Stimulated activated CD8-positive, alpha-beta memory T cell treated with anti-CD3 and anti-CD28 coated beads, Interleukin-12 subunit alpha, Interleukin-12 subunit beta, amount 100 ng/mL, for 24 hours (primary cell): ENCODE measurements around the gene SFXN2.
"Not testable (repeated sequence)": the region's sequence is repeated elsewhere in the genome, so short reads cannot be mapped to it uniquely, and the experiment has no call there.

Experiments
- DNase-seq: peaks from one replicate; pipeline ENCODE4 v3.0.0-alpha.2; 2020; ENCODE audit errors: extremely low read depth

The SFXN2 gene

GRCh38 chr10:102720775-102721301 lies 6.4 kb downstream of the SFXN2 start:
- DNase-seq = no peak

- DNase-seq = no peak
Observed at GRCh38 chr10:102721954-102722353, 7.5 kb downstream of the SFXN2 start.

- no peak for DNase-seq
Observed at GRCh38 chr10:102723989-102724388, 9.6 kb downstream of the SFXN2 start.

DNA sequence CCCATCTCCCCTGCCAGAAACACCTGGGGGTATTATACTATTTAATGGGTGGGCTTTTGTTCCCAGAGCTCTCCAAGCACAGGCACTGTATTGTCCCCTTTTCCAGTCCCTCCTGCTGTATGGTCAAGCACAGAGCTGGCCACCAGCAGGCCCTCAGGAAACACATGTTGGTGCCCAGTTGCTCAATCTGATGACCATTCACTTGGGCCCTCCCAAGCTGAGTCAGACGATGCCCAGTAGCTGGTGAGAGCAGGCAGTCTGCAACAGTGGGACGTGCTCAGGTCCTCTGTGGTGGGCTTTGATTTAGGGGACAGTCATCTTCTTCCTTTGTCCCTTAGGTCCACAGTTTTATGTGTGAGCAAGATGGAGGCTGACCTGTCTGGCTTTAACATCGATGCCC lies 11.8 kb downstream of the SFXN2 start:
- DNase-seq = no peak

- no peak for DNase-seq
Observed at GRCh38 chr10:102727037-102727818, 12.8 kb downstream of the SFXN2 start.

DNA sequence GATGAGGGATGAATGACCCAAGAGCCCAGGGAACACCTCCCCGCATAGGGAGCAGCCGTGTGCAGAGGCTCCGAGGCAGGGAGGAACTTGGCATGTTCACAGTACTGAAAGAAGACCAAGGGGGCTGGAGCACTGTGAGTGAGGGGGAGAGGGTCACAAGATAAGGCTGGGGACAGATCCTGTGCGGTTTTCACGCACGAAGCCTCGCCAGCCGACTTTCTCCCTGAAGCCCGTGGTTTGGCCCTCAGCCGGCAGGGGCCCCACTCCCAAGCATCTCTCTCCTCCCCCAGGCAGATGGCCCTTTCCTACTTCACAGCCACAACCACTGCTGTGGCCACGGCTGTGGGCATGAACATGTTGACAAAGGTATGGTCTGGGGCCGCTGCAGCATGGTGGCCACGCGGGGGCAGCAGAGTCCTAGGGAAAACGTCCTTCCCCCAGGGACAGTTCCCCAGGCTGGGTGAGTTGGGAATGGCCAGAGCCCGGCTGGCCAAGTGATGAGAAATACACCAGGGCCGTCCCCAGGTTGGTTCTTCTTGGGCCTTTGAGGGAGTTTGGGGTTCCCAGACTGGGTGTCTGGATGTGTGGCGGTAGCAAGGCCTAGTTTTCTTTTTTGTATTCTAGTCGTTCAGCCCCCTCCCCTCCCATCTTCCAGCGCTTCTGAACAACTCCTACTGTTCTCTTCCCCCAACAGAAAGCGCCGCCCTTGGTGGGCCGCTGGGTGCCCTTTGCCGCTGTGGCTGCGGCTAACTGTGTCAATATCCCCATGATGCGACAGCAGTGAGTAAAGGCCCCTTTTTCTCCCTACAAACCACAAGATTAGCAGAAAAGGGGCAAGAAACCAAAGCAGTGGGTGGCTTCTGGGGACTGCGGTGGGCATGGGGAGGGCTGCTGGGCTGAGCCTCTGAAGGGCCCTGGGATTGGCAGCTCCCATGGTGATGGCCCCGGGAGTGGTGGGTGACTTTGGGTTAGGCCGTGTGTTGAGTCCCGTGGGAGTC lies 14.9 kb downstream of the SFXN2 start:
- peak; percentile 11 for DNase-seq

GRCh38 chr10:102731222-102731800 lies 16.9 kb downstream of the SFXN2 start:
- DNase-seq = no peak

- DNase-seq = no peak
Observed at GRCh38 chr10:102732661-102733060, 18.2 kb downstream of the SFXN2 start.

GRCh38 chr10:102735065-102735562 lies 20.7 kb downstream of the SFXN2 start:
- DNase-seq = no peak

- no peak for DNase-seq
Observed at GRCh38 chr10:102738692-102739121, 24.3 kb downstream of the SFXN2 start.

- no peak for DNase-seq
Observed at GRCh38 chr10:102740229-102740628, 25.8 kb downstream of the SFXN2 start.

GRCh38 chr10:102741726-102742237 lies 27.3 kb downstream of the SFXN2 start:
- no peak for DNase-seq

- DNase-seq = not testable (repeated sequence)
Observed at GRCh38 chr10:102742313-102742712, 27.9 kb downstream of the SFXN2 start.

DNA sequence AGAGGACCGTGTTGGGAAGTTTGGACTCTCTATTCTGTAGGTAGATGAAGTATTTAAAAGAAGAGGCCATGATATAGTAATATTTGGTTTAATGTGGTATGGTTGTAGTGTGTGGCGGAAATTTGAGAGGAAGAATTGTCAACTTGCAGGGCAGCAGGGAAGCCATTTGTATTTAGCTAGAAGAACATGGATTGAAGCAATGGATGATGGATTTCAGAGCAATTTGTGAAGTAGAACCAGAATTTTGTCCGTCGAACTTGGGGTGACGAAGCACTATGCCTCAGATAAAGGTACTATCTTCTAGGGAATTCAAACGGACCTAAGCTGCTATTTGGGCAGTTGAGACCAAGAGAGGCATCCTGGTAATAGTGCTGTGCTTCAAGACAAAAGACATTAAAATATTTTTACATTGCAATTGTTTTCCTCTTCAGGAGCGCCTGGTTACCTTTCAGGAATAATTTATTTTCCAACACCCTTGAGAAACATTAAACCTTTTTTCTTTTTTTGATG lies 28.7 kb downstream of the SFXN2 start:
- DNase-seq = no peak

- DNase-seq = peak; percentile 81
Observed at GRCh38 chr10:102743588-102744373, 29.3 kb downstream of the SFXN2 start, which contains the start of gene WBP1L. TSS of gene WBP1L (plus strand) at chr10:102743948. CDS start at chr10:102744054, 106 bp downstream.

- peak; percentile 3 for DNase-seq
Observed at GRCh38 chr10:102744374-102745051, 30.1 kb downstream of the SFXN2 start.

DNA sequence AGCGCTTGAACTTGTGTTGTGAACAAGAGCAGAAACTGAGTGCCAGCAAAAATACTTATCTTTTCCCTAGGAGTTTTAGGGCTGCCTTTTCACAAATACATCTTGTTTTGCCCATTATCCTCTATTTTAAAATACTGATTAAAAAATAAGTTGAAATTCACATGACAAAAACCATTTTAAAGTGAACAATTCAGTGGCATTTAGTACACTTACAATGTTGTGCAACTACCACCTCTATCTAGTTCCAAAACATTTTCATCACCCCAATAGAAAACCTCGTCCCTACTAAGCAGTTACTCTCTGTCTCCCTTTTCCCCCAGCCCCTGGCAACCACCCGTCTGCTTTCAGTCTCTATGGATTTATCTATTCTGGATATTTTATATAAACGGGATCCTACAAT lies 30.7 kb downstream of the SFXN2 start:
- no peak for DNase-seq

DNA sequence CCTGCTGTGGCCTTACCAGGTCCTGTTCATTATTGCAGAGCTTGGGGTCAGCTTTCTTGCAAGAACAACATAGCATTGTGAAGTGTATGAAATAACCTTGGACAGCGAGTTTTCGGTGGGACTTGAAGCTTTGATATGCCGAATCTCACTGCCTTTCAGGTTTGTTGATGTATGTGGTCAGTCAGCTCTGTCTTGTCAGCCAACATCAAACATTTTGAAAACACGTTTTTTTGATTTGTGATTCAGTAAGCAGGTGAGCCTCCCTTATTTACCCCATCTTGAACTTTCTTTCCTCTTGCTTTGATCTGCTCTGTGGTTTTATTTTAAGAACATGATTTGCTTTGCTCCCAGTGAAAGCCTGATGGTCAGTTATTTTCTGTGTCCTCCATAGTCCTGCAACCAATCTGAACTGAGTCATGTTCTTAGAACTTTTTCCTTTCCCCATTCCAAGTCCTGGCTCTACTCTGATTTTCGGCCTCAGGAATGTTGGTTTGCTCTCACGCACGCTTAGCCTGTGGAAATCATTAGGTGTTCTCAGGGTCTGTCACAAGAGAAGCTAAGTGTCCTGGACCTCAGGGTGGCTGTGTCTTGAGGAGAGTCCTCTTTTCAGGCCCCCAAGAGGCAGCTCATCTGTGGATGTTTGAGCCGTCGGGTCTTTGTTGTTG lies 38.0 kb downstream of the SFXN2 start:
- DNase-seq = no peak
